Activated CD8-positive, alpha-beta memory T cell treated with anti-CD3 and anti-CD28 coated beads, Interleukin-2, amount 50 U/mL, for 24 hours (primary cell): ENCODE results near the gene SSBP2.
"Not testable (repeated sequence)": the region's sequence is repeated elsewhere in the genome, so short reads cannot be mapped to it uniquely, and the experiment has no call there.

Experiments
- DNase-seq: peaks from one replicate; pipeline ENCODE4 v3.0.0-alpha.2; 2020; ENCODE audit errors: extremely low read depth

SSBP2 gene

DNA sequence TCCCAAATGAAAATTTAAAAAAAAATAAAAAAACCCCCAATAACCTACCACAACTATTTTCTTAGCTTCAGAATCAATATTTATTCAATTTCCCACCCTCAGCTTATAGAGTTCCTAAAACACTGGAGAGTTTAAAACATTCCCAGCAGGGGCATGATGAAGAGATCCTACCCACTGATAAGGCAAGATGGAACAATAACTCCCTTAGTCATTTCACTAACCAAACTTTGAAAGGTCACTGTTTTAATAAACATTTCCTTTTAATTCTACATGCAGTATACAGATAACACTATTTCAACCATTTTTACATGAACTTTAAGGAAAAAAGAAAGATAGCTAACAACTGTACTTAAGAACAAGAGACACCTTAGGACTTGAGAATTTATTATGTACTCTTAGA, 322.0 kb downstream of the SSBP2 start:
- no peak for DNase-seq

DNA sequence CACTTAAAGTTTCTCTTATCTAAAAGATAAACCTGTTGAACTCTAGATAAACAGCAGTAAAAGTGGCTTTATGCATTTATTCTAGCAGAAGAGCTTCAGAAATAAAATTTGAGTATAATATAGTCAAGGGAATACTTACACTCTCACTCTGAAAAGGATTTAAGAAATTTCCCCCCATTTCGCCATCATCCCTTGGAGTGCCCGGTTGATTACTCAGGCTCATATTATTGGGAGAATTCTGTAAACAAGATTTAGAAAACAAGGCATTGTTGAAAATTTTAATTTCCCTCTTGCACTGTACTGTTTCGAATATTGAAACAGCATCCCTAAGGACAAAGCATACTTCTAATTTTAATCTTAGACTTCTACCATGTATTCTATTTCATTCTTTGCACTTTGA, 322.5 kb downstream of the SSBP2 start:
- no peak for DNase-seq

DNA sequence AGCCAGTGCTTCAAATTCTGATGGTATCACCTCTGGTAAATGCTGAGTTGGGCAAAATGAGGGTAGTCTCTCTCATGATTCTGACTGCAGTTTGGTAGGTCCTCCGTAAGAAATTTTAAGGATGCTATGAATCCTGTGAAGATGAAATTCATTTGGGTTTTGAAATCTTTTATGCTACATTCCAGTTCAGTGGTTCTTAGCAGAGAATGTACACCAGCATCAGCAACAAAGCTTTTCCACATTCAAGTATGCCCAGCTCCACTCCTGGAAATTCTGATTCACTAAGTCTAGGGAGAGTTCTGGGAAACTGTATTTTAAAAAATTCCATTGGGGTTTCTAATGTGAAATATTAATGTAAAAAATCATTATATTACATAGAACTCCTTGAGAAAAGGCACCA, 323.3 kb downstream of the SSBP2 start:
- no peak for DNase-seq

DNA sequence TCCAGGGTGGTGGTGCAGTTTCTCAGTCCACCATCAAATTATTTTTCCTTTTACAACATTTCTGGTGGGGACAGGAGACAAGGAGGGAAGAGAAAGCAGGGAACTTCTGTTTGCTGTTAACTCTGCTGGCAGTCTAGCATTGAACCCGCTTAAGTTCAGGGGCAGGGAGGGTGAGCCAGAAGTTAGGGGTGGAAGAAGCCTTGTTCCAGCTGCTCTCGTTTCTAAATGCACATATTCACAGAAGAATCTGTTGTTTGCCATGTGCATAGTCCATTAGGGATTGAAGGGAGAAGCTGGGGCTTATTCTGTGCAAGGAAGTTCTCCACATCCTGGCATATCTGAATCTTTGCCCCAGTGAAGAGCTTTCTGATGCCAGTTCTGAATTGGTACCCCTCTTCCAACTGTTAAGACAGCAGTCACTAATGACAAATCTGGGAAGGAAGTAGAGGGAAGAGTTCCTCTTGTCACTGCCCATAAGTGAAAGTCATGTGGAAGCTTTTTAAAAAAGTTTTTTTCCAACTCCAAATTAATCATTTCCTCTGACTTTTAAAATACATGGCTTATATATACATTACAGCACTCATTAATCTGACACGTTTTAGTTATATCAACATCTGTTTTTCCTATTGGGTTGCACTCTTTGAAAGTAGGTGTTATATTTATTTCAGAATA, 324.4 kb downstream of the SSBP2 start:
- DNase-seq, result no peak

DNA sequence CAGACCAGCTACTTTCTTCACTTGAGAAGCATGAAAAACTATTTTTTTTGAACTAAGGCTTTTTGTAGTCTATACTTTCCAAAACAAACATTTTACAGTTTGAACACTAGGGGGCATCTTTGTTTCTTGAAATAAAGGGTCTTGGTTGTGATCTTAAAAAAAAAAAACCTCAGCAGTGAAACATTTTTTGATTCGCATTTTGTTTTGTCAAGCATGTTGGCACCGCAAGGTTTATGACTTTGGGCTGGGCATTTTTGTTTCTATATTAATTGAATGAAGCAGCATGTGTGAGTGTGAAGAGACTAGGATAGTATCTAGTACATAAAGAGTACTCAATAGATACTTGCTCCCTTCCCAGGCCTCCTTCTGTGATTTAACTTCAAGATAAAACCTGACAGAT, 325.3 kb downstream of the SSBP2 start:
- DNase-seq, result no peak

DNA sequence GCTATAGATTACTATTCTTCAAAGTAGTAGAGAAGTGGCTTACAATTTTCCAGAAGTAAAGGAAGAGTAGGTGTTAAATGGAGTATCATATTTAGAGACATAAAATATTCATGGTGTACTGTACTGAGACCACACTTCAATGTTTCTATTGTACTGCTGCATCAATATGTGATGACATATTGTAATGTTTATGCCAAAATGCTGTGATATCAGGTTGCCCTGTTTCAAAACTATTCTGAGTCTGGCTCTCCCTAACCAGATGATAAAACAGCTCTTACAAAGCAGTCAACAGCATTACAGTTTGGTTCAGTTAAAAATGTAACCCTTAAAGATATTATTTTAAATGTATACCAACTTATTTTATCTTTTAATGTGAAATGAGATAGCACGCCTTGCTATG, 326.2 kb downstream of the SSBP2 start:
- DNase-seq, result no peak

DNA sequence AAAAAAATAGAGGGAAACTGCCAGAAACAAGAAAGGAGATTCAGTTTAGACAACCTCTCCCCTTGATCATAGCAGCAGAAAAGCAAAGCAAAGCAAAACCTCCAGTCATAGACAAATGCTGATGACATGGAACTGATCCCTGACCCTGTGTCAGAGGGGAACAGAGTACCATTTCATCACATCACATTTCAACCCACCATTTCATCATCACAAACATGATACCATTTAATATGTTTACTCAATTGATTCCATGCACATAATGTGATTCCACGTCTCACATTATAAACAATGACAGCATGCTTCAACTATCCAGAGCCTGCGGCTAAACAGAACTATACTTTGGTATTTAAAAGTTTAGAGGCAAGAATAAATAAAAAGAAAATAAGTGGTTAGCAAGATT, 328.2 kb downstream of the SSBP2 start:
- DNase-seq, result no peak

DNA sequence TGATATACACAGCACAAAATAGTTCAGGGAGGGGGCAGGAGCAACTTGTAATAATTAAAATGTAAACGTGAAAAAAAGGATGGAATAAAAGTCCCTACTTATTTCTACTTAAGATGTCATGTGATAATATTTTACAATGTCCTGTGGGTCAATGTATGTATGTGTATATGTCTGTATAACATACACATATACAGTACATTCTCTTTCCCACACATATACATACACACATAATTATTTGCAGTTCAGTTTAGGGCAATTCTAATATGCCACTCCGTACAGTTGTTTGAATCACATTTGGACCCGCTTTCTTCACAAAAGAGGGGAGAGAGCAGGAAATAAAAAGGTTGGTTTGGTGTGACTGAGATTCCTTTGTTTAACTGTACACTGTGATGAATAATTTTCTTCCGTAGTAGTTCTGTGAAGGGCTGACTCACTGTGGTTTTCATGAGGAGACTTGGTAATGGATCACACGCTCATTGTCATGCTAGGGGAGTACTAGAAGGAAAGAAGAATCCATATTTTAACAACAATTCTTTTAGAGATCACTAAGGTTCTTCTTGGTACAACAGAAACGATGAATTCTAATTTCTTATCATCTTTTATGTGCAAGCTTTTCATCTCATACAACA, 330.7 kb downstream of the SSBP2 start:
- DNase-seq, result no peak

DNA sequence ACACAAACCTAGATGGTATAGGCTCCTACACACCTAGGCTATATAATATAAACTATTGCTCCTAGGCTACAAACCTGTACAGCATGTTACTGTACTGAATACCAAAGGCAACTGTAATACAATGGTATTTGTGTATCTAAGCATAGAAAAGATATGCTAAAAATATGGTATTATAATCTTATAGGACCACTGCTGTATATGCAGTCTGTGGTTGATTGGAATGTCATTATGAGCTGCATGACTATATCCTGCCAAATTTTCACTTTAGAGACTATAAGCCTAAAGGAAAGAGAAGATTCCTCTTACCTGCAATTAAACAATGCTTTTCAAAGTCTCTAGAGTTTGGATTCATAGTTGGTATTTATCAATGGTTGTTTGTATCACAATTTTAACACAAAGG, 332.3 kb downstream of the SSBP2 start:
- DNase-seq, result no peak

DNA sequence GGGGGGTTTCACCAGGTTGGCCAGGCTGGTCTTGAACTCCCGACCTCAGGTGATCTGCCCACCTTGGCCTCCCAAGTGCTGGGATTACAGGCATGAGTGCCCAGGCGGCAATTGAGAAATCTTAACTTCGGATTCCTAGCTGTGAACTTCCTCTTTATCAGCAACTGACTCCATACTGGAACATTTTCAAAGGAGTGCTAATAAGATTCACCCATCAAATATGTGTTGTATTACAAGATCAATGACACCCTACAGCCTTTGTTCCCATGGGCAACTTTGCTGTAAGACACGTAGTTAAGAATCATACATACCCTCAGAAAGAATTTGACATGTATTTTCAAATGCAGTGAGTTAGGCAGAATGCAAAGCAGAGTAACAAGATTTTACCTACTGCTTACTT, 333.8 kb downstream of the SSBP2 start:
- DNase-seq, result no peak

DNA sequence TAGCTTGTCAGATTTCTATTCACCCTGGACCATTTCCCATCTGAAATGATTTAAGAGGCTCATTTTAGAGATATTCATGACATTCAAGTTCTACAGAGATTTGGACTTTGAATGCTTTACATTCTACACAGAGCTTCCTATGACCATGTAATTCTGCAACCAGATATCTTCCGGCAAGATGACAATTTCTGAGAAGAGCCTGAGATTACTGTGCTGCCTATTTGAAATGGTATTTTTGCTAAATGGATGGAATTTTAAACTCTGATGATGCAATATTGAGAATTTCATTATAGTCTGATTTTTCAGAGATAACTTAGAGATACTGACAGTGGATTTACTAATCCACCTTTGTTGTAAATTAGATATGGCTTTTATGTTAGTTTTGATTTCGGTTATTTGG, 341.0 kb downstream of the SSBP2 start:
- DNase-seq, result no peak

DNA sequence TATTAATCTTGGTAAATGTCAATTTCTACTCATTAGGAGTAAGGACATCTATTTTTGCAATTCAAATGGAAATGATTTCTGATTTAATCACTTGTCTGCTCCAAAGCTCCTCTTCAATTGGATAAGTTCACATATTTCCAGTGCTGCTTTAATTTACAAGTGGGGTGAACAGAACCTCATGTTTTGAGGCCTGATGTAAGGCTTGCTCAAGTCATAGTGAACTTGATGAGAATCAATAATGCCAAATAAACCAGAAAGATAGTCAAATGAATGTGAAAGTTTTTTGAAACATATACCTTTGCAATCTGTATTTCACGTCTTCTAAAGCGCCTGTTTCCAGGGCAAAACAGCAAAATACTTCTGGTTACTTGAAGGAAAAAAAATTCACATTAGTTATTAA, 341.5 kb downstream of the SSBP2 start:
- DNase-seq, result no peak

DNA sequence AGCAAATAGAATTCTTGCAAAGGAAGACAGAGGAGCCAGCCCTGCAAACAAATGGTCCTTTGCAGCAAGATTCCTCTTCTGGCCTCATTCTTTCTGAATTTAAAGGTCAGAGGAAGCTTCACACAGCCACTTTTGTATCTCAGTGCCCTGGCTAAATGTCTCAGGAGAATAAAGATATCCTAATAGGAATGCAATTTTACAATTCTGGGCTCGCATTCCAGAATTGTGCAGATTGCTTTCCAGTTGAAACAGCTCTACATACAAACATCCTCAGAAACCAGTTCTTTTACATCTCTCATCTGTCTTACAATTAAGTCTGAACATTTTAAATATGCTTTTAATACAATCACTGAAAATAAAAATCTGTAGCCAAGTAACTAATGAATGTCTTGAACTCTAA, 342.4 kb downstream of the SSBP2 start:
- no peak for DNase-seq

DNA sequence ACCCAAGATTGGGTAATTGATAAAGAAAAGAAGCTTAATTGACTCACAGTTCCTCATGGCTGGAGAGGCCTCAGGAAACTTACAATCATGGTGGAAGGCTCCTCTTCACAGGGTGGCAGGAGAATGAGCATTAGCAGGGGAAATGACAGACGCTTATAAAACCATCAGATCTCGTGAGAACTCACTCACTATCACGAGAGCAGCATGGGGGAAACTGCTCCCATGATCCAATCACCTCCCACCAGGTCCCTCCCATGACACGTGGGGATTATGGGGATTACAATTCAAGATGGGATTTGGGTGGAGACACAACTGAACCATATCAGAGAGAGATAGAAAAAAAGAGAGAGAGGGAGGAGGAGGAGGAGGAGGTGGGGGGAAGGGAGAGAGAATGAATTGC, 343.1 kb downstream of the SSBP2 start:
- not testable (repeated sequence) for DNase-seq

DNA sequence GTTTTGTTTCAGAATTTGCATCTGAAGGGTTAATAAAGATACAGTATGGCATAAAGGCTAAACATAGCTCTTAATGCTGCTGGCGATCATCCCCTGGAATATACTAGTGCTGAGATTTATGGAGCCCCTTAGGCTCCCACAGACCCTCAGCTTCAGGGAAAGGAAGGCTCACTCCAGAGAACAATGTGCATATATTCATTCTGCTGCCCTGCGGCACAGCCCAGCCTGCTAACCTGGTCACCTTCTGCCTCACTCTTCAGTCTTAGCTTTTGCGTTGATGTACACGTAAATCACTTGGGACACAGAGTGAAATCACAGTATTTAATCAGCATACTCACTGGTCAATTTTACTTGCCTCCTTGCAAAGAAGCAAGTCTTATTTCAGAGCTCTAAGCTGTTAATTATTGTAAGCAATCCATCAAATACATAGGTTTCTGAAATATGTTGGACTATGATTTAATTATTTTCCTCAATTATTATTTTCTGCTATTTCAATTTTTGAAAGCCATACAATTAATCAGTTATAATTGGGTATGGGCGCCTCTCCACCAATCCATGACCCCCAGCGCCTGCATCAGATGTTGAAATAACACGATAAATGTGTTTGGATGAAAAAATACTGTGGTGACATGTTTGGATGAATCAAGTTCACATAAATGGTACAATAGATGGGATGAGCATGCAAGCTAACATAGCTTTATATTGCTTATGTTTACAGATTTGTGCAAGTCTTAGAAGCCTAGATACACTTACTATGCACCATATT, 345.6 kb downstream of the SSBP2 start:
- no peak for DNase-seq

DNA sequence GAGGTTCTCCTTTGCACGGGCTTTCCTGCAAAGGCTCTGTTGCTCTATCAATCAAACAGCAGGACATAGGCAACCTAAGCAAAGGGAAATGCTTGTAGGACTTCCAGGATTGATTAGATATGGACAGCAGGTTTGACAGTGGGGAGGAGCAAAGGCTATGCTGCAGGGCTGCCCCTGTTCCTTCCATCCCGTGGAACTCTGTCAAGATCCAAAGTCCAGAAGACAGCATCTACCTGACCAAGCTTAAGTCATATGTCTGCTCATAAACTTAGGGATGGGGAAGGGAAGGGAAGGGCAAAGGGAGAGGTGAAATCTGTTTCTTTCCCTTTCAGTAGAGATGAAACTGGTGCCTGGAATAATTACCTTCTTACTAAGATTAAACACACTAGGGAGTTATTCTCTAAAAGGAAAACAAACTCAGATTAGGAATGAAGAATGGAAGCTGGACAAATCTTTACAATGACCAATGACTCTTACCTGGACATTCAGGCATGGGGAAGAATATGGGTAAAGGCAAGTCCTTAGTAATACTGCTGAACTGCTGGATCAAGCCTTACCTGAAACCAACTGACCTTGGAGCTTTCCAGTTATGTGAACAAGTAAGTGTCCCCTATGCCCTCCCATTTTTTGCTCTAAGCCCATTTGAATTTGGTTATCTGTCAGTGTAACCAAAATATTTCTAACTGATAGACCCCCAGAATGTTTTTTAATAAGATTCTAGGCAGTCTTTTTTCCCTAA, 348.5 kb downstream of the SSBP2 start:
- DNase-seq, result no peak

DNA sequence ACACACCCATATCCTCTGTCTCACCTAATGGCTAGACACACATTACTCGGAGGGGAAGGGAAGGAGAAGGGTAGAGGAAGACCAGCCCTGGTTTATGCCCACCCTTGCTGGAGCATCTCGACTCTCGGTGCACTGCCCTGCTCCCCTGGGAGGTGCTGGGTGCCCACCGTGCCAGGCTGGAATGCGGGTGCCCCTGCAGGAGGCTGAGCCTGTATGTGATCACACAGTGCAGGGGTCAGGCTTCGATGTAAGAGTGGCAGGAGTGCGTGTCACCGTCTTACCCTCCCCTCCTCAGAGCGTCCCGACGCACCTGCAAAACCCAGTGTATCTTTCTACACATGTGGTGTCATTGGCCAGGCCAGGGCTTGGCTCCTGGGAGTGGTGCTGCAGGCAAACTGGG, 349.6 kb downstream of the SSBP2 start:
- no peak for DNase-seq

DNA sequence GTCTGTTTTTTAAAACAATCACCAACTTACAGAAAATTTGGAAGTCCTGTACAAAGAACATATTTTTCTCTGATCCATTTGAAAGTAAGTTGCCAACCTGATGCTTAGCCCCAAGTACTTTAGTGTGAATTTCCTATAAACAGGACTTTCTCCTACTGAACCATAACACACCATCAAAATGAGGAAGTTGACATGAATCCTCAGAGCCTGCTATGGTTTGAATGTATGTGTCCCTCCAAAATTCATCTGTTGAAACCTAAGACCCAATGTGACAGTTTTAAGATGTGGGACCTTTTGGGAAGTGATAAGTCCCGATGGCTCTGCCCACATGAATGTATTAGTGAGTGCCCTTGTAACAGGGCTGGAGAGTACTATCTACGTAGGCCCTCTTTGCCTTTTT, 350.5 kb downstream of the SSBP2 start:
- DNase-seq, result no peak

DNA sequence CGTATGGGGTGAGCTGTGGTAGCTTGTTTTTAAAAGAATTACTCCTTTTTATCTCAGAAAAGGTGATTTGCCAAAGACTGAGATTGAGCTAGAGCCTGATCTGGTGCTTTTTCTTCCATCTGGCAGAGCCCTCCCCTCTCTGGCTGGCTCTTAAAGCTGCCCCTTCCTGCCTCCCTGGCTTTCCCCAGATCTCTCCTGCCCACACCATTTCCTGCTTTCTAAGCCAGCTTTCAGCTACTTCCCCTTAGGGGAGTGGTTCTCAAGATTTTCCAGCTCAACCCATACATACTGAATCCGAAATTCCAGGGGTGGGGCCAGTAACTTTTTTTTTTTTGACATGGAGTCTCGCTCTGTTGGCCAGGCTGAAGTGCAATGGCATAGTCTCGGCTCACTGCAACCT, 352.2 kb downstream of the SSBP2 start:
- DNase-seq, result no peak

DNA sequence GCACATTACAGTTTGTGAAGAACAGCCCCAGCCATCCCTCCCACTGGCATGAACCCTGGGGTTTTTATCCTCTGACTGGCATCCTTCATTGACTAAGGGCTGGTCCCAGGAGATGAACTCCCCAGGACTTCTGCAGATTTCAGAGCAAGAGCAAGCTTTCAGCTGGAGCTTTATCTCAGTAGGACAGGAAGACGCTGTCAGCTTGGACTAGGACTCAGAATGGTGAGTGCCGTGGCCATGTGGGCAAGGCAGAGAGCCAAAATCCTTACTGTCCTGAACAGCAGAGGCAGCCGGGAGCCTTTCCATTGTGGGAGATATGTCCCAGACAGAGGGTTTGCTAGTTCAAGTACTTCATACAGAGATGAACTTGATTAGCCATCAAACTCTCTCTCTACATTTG, 353.7 kb downstream of the SSBP2 start:
- DNase-seq, result no peak

DNA sequence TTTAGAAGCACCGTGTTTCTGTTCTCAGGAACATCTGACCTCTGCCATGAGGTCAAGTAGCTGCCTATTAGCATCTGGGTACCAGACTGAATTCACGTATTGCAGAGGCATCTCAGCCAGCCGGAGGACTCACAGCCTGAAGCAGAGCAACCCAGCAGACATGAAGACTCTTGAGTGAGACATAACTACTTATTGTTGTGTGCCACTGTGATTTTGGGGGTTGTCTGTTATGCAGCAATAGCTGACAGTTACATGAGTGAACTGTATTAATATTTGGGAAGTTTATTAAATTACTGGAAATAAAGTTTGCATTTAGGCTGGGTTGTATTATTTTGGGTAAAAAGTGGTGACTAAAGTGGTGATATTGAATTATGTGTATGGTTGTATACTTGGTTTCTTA, 355.6 kb downstream of the SSBP2 start:
- no peak for DNase-seq
